C4-2B (cell line): ENCODE measurements around the gene RALGAPA2.

Source experiments
- ZFX ChIP-seq: fragments of 450-650 bp; IDR thresholded peaks from 2 replicates; pipeline ENCODE4 v1.6.1; 2017
- TF ChIP-seq, protein P1 (sequence below): fragments of 450-650 bp; conservative IDR thresholded peaks from 2 replicates; pipeline ENCODE4 v1.5.1; 2017; ENCODE audit warnings: mild to moderate bottlenecking

GRCh38 chr20:20439602-20440190 lies 272.7 kb downstream of the RALGAPA2 start:
- TF ChIP-seq, protein P1, sequence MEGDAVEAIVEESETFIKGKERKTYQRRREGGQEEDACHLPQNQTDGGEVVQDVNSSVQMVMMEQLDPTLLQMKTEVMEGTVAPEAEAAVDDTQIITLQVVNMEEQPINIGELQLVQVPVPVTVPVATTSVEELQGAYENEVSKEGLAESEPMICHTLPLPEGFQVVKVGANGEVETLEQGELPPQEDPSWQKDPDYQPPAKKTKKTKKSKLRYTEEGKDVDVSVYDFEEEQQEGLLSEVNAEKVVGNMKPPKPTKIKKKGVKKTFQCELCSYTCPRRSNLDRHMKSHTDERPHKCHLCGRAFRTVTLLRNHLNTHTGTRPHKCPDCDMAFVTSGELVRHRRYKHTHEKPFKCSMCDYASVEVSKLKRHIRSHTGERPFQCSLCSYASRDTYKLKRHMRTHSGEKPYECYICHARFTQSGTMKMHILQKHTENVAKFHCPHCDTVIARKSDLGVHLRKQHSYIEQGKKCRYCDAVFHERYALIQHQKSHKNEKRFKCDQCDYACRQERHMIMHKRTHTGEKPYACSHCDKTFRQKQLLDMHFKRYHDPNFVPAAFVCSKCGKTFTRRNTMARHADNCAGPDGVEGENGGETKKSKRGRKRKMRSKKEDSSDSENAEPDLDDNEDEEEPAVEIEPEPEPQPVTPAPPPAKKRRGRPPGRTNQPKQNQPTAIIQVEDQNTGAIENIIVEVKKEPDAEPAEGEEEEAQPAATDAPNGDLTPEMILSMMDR: no peak
- TF ChIP-seq ZFX: no peak
